GM19240 (cell line): ENCODE data around the gene SLC27A3.
A peak's percentile ranks its signal among the peaks of the same experiment; 100 is the strongest.

Experiments
- DNase-seq: peaks from one replicate; pipeline ENCODE4 v3.0.0; 2011; ENCODE audit warnings: low spot score; ENCODE audit not compliant: insufficient read length

SLC27A3 gene, protein sequence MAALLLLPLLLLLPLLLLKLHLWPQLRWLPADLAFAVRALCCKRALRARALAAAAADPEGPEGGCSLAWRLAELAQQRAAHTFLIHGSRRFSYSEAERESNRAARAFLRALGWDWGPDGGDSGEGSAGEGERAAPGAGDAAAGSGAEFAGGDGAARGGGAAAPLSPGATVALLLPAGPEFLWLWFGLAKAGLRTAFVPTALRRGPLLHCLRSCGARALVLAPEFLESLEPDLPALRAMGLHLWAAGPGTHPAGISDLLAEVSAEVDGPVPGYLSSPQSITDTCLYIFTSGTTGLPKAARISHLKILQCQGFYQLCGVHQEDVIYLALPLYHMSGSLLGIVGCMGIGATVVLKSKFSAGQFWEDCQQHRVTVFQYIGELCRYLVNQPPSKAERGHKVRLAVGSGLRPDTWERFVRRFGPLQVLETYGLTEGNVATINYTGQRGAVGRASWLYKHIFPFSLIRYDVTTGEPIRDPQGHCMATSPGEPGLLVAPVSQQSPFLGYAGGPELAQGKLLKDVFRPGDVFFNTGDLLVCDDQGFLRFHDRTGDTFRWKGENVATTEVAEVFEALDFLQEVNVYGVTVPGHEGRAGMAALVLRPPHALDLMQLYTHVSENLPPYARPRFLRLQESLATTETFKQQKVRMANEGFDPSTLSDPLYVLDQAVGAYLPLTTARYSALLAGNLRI

DNA sequence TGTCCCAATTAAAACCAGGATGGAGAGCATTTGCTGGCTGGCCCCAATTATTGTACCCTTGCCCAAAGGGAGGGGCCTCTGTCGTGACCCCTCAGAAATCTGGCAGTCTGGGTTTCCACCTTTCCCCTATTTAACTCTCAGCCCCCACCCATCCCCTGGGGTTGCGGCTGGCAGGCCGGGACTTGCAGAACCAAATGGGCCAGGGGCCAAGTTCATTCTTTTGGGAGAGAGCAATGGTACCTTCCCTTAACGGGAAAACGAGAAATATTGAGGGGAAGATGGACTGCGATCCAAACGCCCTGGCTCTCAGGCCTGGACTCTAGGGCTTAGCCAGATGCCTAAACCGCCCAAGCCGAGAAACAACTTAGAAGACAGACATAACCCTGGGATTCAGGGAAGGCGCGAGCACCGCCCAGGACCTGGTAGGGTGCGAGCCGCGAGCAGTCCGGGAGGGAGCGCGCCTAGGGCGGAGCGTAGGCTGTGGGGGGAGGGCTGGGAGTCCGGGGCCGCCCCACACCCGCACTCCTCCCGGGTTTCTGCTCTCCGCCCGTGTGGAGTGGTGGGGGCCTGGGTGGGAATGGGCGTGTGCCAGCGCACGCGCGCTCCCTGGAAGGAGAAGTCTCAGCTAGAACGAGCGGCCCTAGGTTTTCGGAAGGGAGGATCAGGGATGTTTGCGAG, at the start of gene SLC27A3:
TSS of gene SLC27A3 (plus strand) at position 628 of the 678 bp plus-strand sequence. CDS start 91 bp downstream, outside the sequence.
- DNase-seq: no peak

DNA sequence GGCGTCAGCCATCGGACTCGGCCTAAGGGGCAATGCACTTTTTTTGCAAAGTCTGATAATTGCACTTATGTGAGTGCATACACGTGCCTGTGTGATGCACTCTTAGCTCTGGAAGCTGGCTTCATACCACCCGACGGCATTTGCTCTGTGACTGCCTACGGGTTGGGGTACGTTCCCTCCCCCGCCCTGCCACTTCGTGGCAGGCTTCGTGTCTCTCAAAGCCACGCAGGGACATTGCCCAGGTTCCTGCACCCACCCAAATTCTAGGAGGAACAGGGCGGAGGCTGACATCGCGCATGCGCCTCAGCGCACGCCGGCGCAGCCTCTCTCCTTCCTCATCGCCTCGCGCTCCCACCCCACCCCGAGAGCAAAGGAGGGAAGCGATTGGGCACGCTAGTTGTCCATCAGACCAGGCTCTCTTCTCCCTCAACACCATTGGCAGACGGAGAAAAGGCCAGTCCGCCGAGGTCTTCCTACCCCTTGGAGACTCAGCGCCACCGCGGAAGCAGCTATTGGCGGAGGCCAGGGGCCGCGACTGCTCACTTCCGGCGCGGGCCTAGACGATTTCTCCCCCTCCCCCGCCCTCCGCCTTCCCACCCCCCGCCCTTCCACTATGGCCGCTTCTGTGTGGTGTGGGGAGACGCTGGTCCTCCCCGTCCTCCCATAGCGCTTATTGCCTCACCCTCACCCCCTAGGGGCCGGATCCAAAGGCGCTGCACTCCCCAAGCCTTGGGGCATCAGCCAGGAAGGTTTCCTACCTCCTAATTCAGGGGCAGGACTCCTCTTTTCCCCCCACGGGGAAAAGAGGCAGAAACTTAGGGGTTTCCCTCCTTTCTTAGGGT, 47.5 kb upstream of the SLC27A3 start, which contains the start of gene INTS3:
TSS of gene INTS3 (plus strand) at position 588 of the 842 bp plus-strand sequence. CDS start 585 bp downstream, outside the sequence.
- peak; percentile 97 for DNase-seq

DNA sequence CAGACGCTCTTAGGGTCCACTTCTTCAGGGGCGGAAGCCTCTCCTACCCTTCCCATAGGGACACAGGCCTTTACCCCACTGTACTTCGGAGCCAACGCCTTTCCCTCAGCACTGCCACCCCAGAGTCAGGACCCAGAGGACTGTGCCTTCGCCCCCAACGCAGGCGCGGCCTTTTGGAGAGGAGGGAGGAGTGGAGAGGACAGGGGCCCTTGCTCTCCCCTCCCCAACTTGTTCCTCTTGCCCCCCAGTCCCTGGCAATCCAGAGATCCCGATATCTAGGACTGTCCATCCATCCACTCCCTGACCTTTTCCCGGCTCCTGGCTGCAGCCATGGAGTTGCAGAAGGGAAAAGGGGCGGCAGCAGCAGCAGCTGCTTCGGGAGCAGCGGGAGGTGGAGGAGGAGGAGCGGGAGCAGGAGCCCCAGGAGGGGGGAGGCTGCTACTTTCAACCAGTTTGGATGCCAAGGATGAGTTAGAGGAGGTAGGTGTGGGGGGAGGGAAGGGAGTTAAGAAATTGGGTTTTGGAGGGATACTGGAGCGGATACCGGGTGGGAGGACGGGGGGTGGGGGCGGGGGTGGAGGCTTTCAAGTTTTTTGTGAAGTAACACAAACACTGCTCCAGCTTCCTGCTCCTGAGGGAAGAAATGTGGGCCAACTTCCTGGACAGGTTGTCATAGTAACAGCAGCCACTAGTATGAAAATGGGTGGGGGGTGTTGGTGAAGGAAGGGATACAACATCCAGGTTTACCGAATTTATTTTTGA, 46.7 kb upstream of the SLC27A3 start:
- DNase-seq: no peak

DNA sequence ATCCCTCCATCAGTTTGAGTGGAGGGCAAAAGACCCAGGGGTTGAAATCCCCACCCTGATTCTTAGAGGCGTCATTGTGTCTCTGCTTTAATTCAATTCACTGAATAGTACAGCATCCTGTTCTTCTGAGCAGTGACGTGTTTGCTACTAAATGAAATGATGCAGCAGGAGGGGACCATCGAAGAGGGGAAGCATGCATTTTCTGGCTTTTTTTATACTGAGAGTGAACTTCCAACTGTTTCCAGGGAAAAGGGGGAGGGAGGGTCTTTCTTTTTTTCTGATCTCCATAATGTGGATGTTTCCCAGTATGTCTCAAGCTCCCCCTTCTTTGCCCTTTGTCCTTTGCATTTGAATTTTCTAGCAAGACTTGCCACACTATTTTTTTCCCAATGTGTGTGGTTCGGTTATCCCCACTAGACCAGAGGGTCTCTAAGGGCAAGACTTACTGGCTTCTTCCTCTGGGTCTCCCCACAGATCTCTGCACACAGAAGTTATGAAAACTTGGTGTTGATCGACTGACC, 44.7 kb upstream of the SLC27A3 start:
- DNase-seq: no peak

- DNase-seq: no peak
Measured at GRCh38 chr1:153733970-153734369, 41.2 kb upstream of the SLC27A3 start.

DNA sequence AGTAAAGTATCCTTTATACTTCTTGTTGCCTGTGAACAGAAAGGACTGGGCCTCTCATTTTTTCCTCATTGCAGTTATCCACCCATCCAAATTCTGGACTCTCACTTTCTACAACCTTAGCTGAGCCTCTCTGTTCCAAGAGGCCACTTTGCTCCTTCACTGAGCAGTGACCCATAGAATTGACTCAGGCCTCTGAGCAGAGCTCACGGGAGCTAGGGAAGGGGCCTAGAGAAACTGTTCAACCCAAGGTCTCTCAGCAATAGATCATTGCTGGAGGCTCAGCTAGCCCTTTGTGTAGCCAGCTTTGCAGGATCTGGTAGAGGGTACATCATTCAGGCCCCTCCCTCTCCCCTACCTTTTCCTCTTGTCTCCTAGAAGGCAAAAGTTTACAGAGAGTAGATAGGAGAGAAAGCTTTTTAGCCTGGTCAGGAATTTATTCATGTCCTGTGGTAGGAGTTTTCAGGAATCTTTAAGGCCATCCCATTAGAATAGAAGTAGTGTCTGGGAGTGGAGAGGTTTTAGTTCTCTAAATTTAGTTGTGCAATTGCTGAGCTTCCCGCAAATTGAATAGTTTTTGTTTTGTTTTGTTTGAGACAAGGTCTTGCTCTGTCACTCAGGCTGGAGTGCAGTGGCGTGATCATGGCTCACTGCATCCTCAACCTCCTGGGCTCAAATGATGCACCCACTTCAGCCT, 40.7 kb upstream of the SLC27A3 start:
- DNase-seq: no peak

- no peak for DNase-seq
Measured at GRCh38 chr1:153735090-153735420, 40.2 kb upstream of the SLC27A3 start.

GRCh38 chr1:153741986-153742385, 33.2 kb upstream of the SLC27A3 start:
- DNase-seq: no peak

DNA sequence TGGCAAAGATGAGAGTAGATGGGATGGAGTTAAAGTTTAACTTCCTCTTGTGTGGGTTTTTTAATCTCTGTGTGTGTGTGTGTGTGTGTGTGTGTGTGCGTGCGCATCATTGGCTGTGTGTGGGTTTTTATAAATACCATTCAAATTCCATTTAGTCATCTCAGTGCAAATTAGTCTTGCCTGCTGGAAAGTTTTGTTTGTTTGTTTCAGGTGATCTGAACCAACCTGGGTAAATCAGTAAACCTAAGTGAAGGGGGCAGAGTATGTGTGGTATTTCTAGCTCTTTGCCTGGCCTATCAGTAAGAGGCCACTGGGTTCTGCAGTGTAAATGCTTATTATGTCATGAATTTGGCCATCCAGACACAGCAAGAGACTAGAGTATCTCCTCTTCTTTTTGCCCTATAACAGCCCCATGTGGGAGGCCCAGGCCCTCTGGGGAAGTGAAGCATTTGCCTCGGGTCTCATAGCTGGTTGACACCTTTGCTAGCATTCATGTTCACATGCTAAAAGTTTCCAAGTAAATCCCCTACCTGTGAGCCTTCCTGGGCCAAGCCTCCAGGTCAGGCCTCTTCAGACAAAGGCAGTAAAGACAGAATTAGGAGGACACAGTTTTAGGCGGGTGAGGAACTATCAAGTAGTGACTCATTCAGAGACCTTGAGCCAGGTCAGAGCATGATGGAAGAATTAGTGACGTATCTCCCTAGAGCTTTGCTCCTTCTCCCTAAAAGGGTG, 32.6 kb upstream of the SLC27A3 start:
- DNase-seq: no peak

- DNase-seq: no peak
Measured at GRCh38 chr1:153745417-153745816, 29.8 kb upstream of the SLC27A3 start.

- DNase-seq: no peak
Measured at GRCh38 chr1:153746174-153746573, 29.0 kb upstream of the SLC27A3 start.

GRCh38 chr1:153748903-153749302, 26.3 kb upstream of the SLC27A3 start:
- DNase-seq: no peak

DNA sequence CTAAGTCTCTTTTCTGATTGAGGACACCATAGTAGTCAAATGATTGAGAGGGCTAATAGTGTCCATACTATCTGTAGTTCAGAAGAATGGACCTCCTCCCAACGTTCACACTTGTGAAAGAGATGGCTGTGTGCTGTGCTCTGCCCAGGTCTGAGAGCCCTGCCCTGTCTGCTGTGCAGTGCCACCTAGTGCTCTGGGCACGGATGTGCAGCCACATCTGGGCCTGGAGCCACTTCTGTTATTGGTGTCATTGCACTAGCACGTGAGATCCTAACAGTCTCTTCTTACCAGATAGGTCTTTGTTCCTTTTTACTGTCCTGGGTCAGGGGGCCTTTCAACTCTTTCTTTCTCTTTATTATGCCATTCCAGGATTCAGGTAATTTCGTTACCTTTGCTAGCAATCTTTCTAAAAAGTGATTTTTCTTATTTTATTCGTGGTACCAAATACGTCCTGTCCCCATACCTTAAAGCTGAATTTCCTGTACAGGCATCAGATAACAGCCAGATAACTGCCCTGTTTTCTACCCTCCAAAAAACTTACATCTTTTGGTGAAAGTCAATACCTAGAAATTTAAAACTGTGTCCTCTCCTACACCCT, 25.7 kb upstream of the SLC27A3 start:
- peak; percentile 90 for DNase-seq

DNA sequence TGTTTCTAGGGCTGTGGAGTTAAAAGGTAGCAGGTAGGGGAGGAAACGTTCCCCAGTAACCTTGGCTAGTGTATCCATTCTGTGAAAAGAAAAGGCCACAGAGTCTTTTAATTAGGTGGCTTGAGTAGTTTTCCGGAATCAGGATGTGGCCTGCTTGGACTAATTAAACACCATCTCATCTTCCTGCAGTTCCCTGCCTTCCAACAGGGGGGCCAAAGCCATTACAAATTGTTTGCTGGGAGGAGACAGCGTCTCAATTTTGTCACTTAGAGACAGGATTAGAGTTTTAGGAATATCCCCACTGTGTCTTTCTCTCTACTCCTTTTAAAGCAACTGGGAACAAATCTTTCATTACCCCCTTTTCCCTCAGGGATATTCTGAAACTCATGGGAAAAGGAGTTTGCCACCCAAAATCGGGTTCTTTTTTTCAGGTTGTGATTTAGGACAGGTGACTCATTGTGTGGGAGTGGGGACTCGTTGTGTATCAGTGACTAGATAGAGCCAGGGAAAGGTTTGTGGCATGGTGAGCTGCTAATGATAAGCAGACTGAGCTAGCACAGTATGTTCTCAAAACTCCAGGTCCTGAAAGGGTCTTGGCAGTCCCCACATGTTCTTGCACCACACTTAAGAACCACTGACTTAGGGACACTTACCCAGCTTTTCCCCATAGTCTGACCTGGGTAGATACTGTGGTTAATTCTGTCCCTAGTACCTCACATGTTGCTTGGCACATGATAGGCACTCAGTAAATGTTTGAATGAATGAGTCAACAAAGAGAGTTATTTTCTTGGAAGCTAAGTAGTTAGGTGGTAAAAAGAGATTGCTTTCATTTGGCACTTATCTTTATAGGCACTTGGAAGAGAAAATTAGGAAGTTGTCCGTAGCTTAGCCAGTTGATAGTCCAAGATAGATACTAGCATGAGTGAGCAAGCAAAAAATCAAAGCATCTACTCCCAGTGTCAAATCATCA, 24.9 kb upstream of the SLC27A3 start:
- no peak for DNase-seq

- no peak for DNase-seq
Measured at GRCh38 chr1:153752072-153752471, 23.1 kb upstream of the SLC27A3 start.

DNA sequence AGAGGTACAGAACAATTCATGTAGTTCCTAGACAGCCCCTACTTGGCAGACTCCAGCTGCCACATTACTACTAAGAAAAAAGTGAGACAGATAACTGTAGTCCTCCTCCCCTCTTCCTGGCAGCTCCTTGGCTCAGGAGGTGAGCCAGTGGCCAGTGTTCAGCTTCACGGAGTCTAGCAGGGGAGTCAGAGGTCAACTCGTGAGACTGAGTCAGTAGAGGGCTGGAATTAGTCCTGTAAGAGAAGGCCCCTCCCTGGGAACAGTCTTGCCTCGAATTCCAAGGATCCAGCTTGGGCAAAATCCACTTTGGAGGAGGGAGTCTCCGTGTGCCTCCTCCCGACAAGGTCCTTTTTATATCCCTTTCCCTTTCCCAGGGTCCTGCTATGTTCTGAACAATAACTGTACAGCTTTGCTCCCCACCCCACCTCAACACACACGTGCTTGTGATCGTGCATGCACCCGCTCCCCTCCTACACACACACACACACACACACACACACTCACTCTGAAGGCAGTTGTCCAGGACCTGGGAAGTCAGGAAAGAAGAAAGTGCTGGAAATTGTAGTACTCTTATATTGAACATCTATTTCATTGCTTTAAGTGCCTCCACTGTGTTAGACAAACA, 22.5 kb upstream of the SLC27A3 start:
- no peak for DNase-seq

DNA sequence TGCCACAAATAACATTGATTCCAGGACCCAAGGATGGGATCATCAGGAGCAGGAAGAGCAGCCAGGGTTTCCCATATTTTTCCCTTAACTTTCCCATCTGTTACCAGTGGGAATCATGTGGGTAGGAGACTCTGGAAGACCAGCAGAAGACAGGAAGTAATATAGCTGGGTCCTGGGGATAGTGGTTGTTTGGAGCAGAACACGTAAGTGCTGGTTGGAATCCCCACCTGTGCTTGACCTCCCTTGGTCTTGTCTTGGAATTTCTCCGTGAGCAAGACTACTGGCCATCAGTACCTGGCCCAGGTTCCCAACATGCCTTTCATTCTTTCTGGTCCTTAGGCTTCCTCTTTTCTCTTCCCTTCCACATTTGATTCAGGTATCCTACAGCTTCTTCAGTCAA, 20.9 kb upstream of the SLC27A3 start:
- DNase-seq: no peak
